ENCODE measurements around the gene OR6J1. TPM values are rescaled to one million over a fixed set of nuclear protein-coding genes. Genes with fewer than 3 reads are reported as not detected.
"Not testable (repeated sequence)": the region's sequence is repeated elsewhere in the genome, so short reads cannot be mapped to it uniquely, and the experiment has no call there.

Gene OR6J1
- polyA plus RNA-seq, 3 donors: not detected

- TF ChIP-seq CTCF (IDR thresholded peaks at IDR 0.05): no peak
- Histone ChIP-seq H3K9ac (ENCODE audit: insufficient read depth, low read length, poor library complexity, severe bottlenecking) (no peak overlapping the region), H3K79me2 (ENCODE audit: insufficient read depth, low read length) (no peaks in the 10 kb centered on the region), H3K4me1 (ENCODE audit: control insufficient read depth in 1 of 2, insufficient read depth in 2 of 2, low read length in 2 of 2) (peaks cover 13% of the 10 kb centered on the region in 2 donors), H3K36me3 (replicated peaks in 1 of 2; ENCODE audit: control insufficient read depth in 1 of 2, insufficient read depth in 2 of 2, low read length in 2 of 2) (no peaks in the 10 kb centered on the region), H3K4me2 (replicated peaks; ENCODE audit: extremely low read depth, low read length, poor library complexity, severe bottlenecking) (peak overlapping the region; percentile 9), H3K27ac (ENCODE audit: low read depth in 1 of 2, low read length in 2 of 2) (no peak overlapping the region), H3K27me3 (ENCODE audit: control insufficient read depth in 2 of 2, insufficient read depth in 2 of 2, low read length in 2 of 2) (peaks cover 0 to 3% of the 10 kb centered on the region in 2 donors), H3K9me3 (replicated peaks in 1 of 2; ENCODE audit: control insufficient read depth in 1 of 2, insufficient read depth in 1 of 2, low read length in 2 of 2) (peaks cover 8 to 16% of the 10 kb centered on the region in 2 donors), H2AFZ (ENCODE audit: insufficient read depth, low read depth, low read length, poor library complexity, severe bottlenecking) (no peak overlapping the region), H3K4me3 (replicated peaks in 1 of 3; ENCODE audit: low read depth in 2 of 3, low read length in 3 of 3) (no peak overlapping the region), H4K20me1 (ENCODE audit: insufficient read depth, low read length) (no peaks in the 10 kb centered on the region)
- peaks cover 1 to 20% (median 19%) of the 10 kb centered on the region in 3 donors for H3K27me3 Mint-ChIP-seq (ENCODE audit: low read depth in 3 of 3)
- DNase-seq: peak in 1 of 3 donors; percentile 6
- H3K4me3 Mint-ChIP-seq: peak overlapping the region in 1 of 2 donors; percentile 56
- H3K4me1 Mint-ChIP-seq: peaks cover 19% of the 10 kb centered on the region
- H3K9me3 Mint-ChIP-seq: peaks cover 15 to 36% (median 29%) of the 10 kb centered on the region in 7 donors
- no peaks in the 10 kb centered on the region for H3K36me3 Mint-ChIP-seq
- peak overlapping the region in 3 of 7 donors; percentile 26 to 51 (median 49) for H3K27ac Mint-ChIP-seq
- intact Hi-C loops (cut with micrococcal nuclease): no loop called here
- whole genome bisulfite sequencing (ENCODE audit: insufficient coverage): 0% methylated on average over 1 of the region's 2 CpGs
These were observed 47.0 kb upstream of the OR6J1 start for GRCh38 chr14:22691171-22691570.

GRCh38 chr14:22689199-22689598, 45.0 kb upstream of the OR6J1 start:
- WGBS (ENCODE audit: insufficient coverage): no CpG with 5 or more reads among the region's 1 CpG
- Mint-ChIP-seq H3K27me3 (ENCODE audit: low read depth in 3 of 3) (peaks cover 18 to 32% (median 32%) of the 10 kb centered on the region in 3 donors), H3K4me1 (peaks cover 22% of the 10 kb centered on the region), H3K27ac (no peak overlapping the region), H3K36me3 (no peaks in the 10 kb centered on the region), H3K4me3 (no peak overlapping the region), H3K9me3 (peaks cover 15 to 38% (median 31%) of the 10 kb centered on the region in 7 donors)
- no peak for TF ChIP-seq CTCF (IDR thresholded peaks at IDR 0.05)
- H4K20me1 ChIP-seq (ENCODE audit: insufficient read depth, low read length): no peaks in the 10 kb centered on the region
- H3K9ac ChIP-seq (ENCODE audit: insufficient read depth, low read length, poor library complexity, severe bottlenecking): no peak overlapping the region
- no peaks in the 10 kb centered on the region for H3K79me2 ChIP-seq (ENCODE audit: insufficient read depth, low read length)
- no peaks in the 10 kb centered on the region for H3K36me3 ChIP-seq (replicated peaks in 1 of 2; ENCODE audit: control insufficient read depth in 1 of 2, insufficient read depth in 2 of 2, low read length in 2 of 2)
- H3K9me3 ChIP-seq (replicated peaks in 1 of 2; ENCODE audit: control insufficient read depth in 1 of 2, insufficient read depth in 1 of 2, low read length in 2 of 2): peaks cover 8 to 16% of the 10 kb centered on the region in 2 donors
- peak in 2 of 3 donors; percentile 13 to 51 for DNase-seq
- H3K27ac ChIP-seq (ENCODE audit: low read depth in 1 of 2, low read length in 2 of 2): no peak overlapping the region
- peaks cover 5 to 7% of the 10 kb centered on the region in 2 donors for H3K27me3 ChIP-seq (ENCODE audit: control insufficient read depth in 2 of 2, insufficient read depth in 2 of 2, low read length in 2 of 2)
- H2AFZ ChIP-seq (ENCODE audit: insufficient read depth, low read depth, low read length, poor library complexity, severe bottlenecking): no peak overlapping the region
- H3K4me3 ChIP-seq (replicated peaks in 1 of 3; ENCODE audit: low read depth in 2 of 3, low read length in 3 of 3): no peak overlapping the region
- peaks cover 13% of the 10 kb centered on the region in 2 donors for H3K4me1 ChIP-seq (ENCODE audit: control insufficient read depth in 1 of 2, insufficient read depth in 2 of 2, low read length in 2 of 2)
- intact Hi-C loops (cut with micrococcal nuclease): no loop called here
- H3K4me2 ChIP-seq (replicated peaks; ENCODE audit: extremely low read depth, low read length, poor library complexity, severe bottlenecking): no peak overlapping the region

- H3K4me3 ChIP-seq (replicated peaks in 1 of 3; ENCODE audit: low read depth in 2 of 3, low read length in 3 of 3); H3K36me3 ChIP-seq (replicated peaks in 1 of 2; ENCODE audit: control insufficient read depth in 1 of 2, insufficient read depth in 2 of 2, low read length in 2 of 2); H3K79me2 ChIP-seq (ENCODE audit: insufficient read depth, low read length); DNase-seq; H3K27ac Mint-ChIP-seq; H3K9ac ChIP-seq (ENCODE audit: insufficient read depth, low read length, poor library complexity, severe bottlenecking); H3K27ac ChIP-seq (ENCODE audit: low read depth in 1 of 2, low read length in 2 of 2); H3K27me3 ChIP-seq (ENCODE audit: control insufficient read depth in 2 of 2, insufficient read depth in 2 of 2, low read length in 2 of 2); H3K4me2 ChIP-seq (replicated peaks; ENCODE audit: extremely low read depth, low read length, poor library complexity, severe bottlenecking); H3K36me3 Mint-ChIP-seq; H2AFZ ChIP-seq (ENCODE audit: insufficient read depth, low read depth, low read length, poor library complexity, severe bottlenecking); intact Hi-C loops (cut with micrococcal nuclease); H4K20me1 ChIP-seq (ENCODE audit: insufficient read depth, low read length); H3K4me3 Mint-ChIP-seq: not testable (repeated sequence)
- no CpG with 5 or more reads among the region's 3 CpGs for WGBS (ENCODE audit: insufficient coverage)
- peaks cover 13 to 33% (median 26%) of the 10 kb centered on the region in 7 donors for H3K9me3 Mint-ChIP-seq
- H3K27me3 Mint-ChIP-seq (ENCODE audit: low read depth in 3 of 3): peaks cover 23 to 35% (median 31%) of the 10 kb centered on the region in 3 donors
- peaks cover 4 to 11% of the 10 kb centered on the region in 2 donors for H3K9me3 ChIP-seq (replicated peaks in 1 of 2; ENCODE audit: control insufficient read depth in 1 of 2, insufficient read depth in 1 of 2, low read length in 2 of 2)
- H3K4me1 ChIP-seq (ENCODE audit: control insufficient read depth in 1 of 2, insufficient read depth in 2 of 2, low read length in 2 of 2): peaks cover 13% of the 10 kb centered on the region in 2 donors
- peaks cover 22% of the 10 kb centered on the region for H3K4me1 Mint-ChIP-seq
These were observed 43.8 kb upstream of the OR6J1 start for GRCh38 chr14:22687969-22688368.
